Esophagus squamous epithelium (tissue), 4 donors: Measurements from ENCODE around the gene SUPT3H.
"Not testable (repeated sequence)": the region's sequence is repeated elsewhere in the genome, so short reads cannot be mapped to it uniquely, and the experiment has no call there.

ENCODE experiments used
- CTCF ChIP-seq, 6 experiments: fragments of 450-650 bp in 4 of 6; fragments of 200-600 bp in 2 of 6; sonication (generic) in 2 of 6; IDR thresholded peaks; one replicate each; pipeline ENCODE4 v1.5.1; 2016 to 2019; ENCODE audit warnings: antibody characterized with exemption in 6 of 6, mild to moderate bottlenecking in 4 of 6, moderate library complexity in 4 of 6
- POLR2A ChIP-seq, 4 donors: fragments of 450-650 bp; IDR thresholded peaks; one replicate each; pipeline ENCODE4 v1.6.1; 2017; ENCODE audit warnings: antibody characterized with exemption in 4 of 4, mild to moderate bottlenecking in 4 of 4, moderate library complexity in 3 of 4

- TF ChIP-seq CTCF, POLR2A (IDR thresholded peaks at IDR 0.05): not testable (repeated sequence)
Observed at GRCh38 chr6:45176373-45176772, 201.4 kb downstream of the SUPT3H start.
